Heart left ventricle (tissue), 16 donors: ENCODE results near the gene C12orf42. TPM values are rescaled to one million over a fixed set of nuclear protein-coding genes. Genes with fewer than 3 reads are reported as not detected.

Source experiments
- ATAC-seq, 4 donors: fragments of 200-7000 bp; cut with Tn5 transposase; one replicate each; pipeline ENCODE4 v1.9.1; 2020 to 2022; ENCODE audit warnings: moderate library complexity in 4 of 4, mild to moderate bottlenecking in 3 of 4, moderate number of reproducible peaks in 1 of 4
- DNase-seq, 5 donors: peaks; one replicate each; pipeline ENCODE4 v3.0.0-alpha.2; 2020
- H3K27ac ChIP-seq, 12 donors: fragments of 200-600 bp; sonication (generic) in 4 of 12; one replicate each; pipeline versions ENCODE4 v1.5.0 to v1.8.0; 2016 to 2022; ENCODE audit warnings: mild to moderate bottlenecking in 2 of 12
- H3K27me3 ChIP-seq, 9 donors: fragments of 200-600 bp; sonication (generic) in 2 of 9; one replicate each; pipeline versions ENCODE4 v1.5.1 to v1.8.0; 2016 to 2022; ENCODE audit warnings: mild to moderate bottlenecking in 3 of 9
- H3K36me3 ChIP-seq, 9 donors: fragments of 200-600 bp; sonication (generic) in 2 of 9; one replicate each; pipeline versions ENCODE4 v1.5.0 to v1.8.0; 2018 to 2022; ENCODE audit warnings: mild to moderate bottlenecking in 2 of 9
- H3K4me1 ChIP-seq, 12 donors: fragments of 200-600 bp; sonication (generic) in 4 of 12; one replicate each; pipeline versions ENCODE4 v1.5.0 to v1.8.0; 2016 to 2022; ENCODE audit warnings: mild to moderate bottlenecking in 3 of 12
- H3K4me3 ChIP-seq, 12 donors: fragments of 200-600 bp; sonication (generic) in 4 of 12; one replicate each; pipeline versions ENCODE4 v1.5.0 to v1.8.0; 2017 to 2022; ENCODE audit warnings: mild to moderate bottlenecking in 9 of 12, moderate library complexity in 4 of 12
- H3K9me3 ChIP-seq, 12 donors: fragments of 200-600 bp; sonication (generic) in 4 of 12; one replicate each; pipeline versions ENCODE4 v1.5.0 to v1.8.0; 2016 to 2022; ENCODE audit warnings: mild to moderate bottlenecking in 1 of 12
- POLR2A ChIP-seq, 2 donors: fragments of 450-650 bp; IDR thresholded peaks; one replicate each; pipeline ENCODE4 v1.6.1; 2017; ENCODE audit warnings: antibody characterized with exemption in 2 of 2, mild to moderate bottlenecking in 2 of 2, moderate library complexity in 2 of 2
- WGBS, 4 donors: extraction: QIAGEN DNeasy Blood & Tissue Kit in 2 of 4; methylation state at CpG; one replicate each; pipeline versions ENCODE4 v1.1.5 to v1.1.7; 2013 to 2018; 5-methylcytosine and 5-hydroxymethylcytosine counted together
- intact Hi-C, 10 donors: fragments of 100-400 bp; cut with DNase I; formaldehyde crosslinking; loops; one replicate each; pipeline versions ENCODE4 v1.11.1 to v1.14.2; 2022
- polyA plus RNA-seq, 2 donors: library from polyadenylated mRNA; stranded (reverse); fragments of 200-250 nt; gene quantifications; one replicate each; pipeline ENCODE4 v1.2.3, GENCODE V29; 2013
- total RNA-seq, 9 donors: library from RNA; depleted of rRNA in 2 of 9; stranded (reverse); fragments of >200 nt in 2 of 9; fragmentation: NEBNext Ultra II Directional in 3 of 9; extraction: Animal tissue kit (Norgen Biotek cat#: 25700) in 3 of 9; gene quantifications; one replicate each; pipeline versions ENCODE4 v1.1.0 to v1.2.4, GENCODE V29; 2016 to 2023
- TF ChIP-seq, protein P1 (sequence below), 12 donors: fragments of 200-600 bp; sonication (generic) in 4 of 12; IDR thresholded peaks; one replicate each; pipeline versions ENCODE4 v1.5.0 to v1.8.0; 2018 to 2022; ENCODE audit warnings: antibody characterized with exemption in 12 of 12, mild to moderate bottlenecking in 5 of 12
- donor health status: ischemic (EF 13 %, LVEDD 7.1; RV severe dilation, severe dysfunction).
- donor health status: healthy with polysubstance abuse.
- donor health status: DM: no; HTN: yes; CAD: no.
- donor health status: DM: no; HTN: no; CAD: no.
- donor health status: ischemic (EF 25% LVEDD 6.9; RV normal size, moderate dysfunction).
- donor health status: ischemic (EF 25% LVEDD 5.7; RV mildly dilated, moderate dysfunction).
- donor health status: healthy.
- donor health status: DM: yes; HTN: yes; CAD: no.
- donor health status: ischemic (EF 35%, LVEDD 5.7; RV mildly dilated, moderate dysfunction).
- donor health status: nonischemic (EF 11% LVEDD 7.7; RV severe dilation, severe dysfunction).
- donor health status: DM: yes; HTN: yes; CAD: no.
- donor health status: PGD.
- donor health status: ischemic (EF 29% LVEDD 5.4; RV normal size, mild dysfunction).
- donor health status: nonischemic (EF 23%, LVEDD 6.1; RV moderate dilation, normal function).

Gene C12orf42
- total and polyA plus RNA-seq, 11 donors, result not detected

DNA sequence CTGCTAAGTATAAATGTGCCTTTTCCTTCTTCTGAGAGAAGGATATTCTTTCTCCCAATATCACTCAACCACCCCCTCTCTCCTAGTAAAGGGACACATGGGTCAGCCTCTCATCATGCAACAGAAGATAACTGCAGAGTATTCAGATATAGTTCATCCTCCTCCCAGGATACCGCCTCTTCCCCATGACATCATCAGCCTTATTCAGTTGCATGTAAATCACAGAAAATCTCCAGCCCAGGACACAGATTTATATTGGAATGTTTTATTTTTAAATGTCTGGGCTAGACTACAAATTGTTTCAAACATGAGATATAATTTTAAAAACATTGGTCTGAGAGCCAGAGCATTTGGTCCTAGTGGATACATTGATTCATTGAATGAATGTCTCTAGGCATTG is 178.5 kb downstream of the C12orf42 start:
- Histone ChIP-seq H3K4me3 (no peak overlapping the region), H3K4me1 (no peaks in the 10 kb centered on the region), H3K27ac (no peak overlapping the region), H3K9me3 (peaks cover 0 to 10% (median 0%) of the 10 kb centered on the region in 12 donors), H3K27me3 (no peaks in the 10 kb centered on the region), H3K36me3 (no peaks in the 10 kb centered on the region)
- DNase-seq (no peak), ATAC-seq (no peak)
- TF ChIP-seq, protein P1, sequence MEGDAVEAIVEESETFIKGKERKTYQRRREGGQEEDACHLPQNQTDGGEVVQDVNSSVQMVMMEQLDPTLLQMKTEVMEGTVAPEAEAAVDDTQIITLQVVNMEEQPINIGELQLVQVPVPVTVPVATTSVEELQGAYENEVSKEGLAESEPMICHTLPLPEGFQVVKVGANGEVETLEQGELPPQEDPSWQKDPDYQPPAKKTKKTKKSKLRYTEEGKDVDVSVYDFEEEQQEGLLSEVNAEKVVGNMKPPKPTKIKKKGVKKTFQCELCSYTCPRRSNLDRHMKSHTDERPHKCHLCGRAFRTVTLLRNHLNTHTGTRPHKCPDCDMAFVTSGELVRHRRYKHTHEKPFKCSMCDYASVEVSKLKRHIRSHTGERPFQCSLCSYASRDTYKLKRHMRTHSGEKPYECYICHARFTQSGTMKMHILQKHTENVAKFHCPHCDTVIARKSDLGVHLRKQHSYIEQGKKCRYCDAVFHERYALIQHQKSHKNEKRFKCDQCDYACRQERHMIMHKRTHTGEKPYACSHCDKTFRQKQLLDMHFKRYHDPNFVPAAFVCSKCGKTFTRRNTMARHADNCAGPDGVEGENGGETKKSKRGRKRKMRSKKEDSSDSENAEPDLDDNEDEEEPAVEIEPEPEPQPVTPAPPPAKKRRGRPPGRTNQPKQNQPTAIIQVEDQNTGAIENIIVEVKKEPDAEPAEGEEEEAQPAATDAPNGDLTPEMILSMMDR (IDR thresholded peaks at IDR 0.05), result no peak
- TF ChIP-seq POLR2A (IDR thresholded peaks at IDR 0.05), result no peak
- intact Hi-C loops, result no loop called here
- WGBS, 4 donors, result 67 to 73% (median 68%) methylated on average over 1 of the region's 1 CpG

DNA sequence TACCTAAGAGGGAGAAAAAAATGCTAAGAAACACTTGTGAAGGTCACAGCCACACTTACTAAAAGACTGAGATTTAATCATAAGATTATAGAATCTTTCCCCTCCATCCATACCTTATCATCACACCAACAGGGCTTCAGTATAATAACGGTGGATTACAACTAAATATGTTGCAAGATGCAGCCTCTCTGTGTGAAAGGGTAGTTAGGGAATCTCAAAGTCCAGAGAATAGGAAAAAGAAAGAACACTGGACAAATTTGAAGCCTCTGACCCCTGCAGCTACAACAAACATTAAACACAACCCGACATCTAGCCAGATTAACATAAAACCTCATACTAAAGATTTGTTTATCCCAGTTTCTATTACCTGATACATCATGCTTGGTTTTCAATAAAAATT is 181.0 kb downstream of the C12orf42 start:
- H3K9me3 ChIP-seq, result peaks cover 0 to 10% (median 0%) of the 10 kb centered on the region in 12 donors
- H3K4me1 ChIP-seq, result no peaks in the 10 kb centered on the region
- no peaks in the 10 kb centered on the region for H3K27me3 ChIP-seq
- H3K36me3 ChIP-seq, result no peaks in the 10 kb centered on the region
- intact Hi-C loops, result no loop called here
- ATAC-seq (no peak), DNase-seq (no peak)
- TF ChIP-seq POLR2A (IDR thresholded peaks at IDR 0.05), result no peak
- TF ChIP-seq, protein P1 (IDR thresholded peaks at IDR 0.05), result no peak
- no peak overlapping the region for H3K27ac ChIP-seq
- no peak overlapping the region for H3K4me3 ChIP-seq
- 77 to 87% (median 79%) methylated on average over 2 of the region's 2 CpGs for WGBS, 4 donors

DNA sequence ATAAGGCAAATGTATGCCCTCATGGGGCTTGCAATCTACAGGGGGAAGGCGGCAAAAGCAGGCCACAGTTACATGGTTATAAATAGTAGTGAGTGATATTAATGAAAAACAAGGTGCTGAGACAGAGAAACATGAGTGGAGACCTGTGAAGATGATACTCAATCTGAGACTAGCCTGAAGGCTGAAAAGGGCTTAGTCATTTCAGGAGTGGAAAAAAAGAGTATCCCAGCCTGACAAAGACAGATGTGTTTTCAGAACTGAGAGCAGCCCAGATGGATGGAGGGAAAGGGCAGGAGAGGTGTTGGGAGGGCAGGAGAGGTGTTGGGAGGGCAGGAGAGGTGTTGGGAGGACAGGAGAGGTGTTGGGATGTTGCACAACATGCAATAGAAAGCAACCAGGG is 181.9 kb downstream of the C12orf42 start:
- WGBS, 4 donors, result 68 to 81% (median 70%) methylated on average over 1 of the region's 1 CpG
- ATAC-seq, result no peak
- Histone ChIP-seq H3K9me3 (peaks cover 0 to 10% (median 0%) of the 10 kb centered on the region in 12 donors), H3K4me3 (no peak overlapping the region), H3K27me3 (no peaks in the 10 kb centered on the region), H3K4me1 (no peaks in the 10 kb centered on the region), H3K27ac (no peak overlapping the region), H3K36me3 (no peaks in the 10 kb centered on the region)
- DNase-seq, result no peak
- intact Hi-C loops, result no loop called here
- TF ChIP-seq POLR2A (IDR thresholded peaks at IDR 0.05), result no peak
- TF ChIP-seq, protein P1 (IDR thresholded peaks at IDR 0.05), result no peak

- intact Hi-C loops, result no loop called here
- ATAC-seq, result no peak
- 81 to 90% (median 86%) methylated on average over 3 of the region's 3 CpGs for WGBS, 4 donors
- Histone ChIP-seq H3K27me3 (no peaks in the 10 kb centered on the region), H3K4me1 (no peaks in the 10 kb centered on the region), H3K9me3 (peaks cover 0 to 10% (median 0%) of the 10 kb centered on the region in 12 donors), H3K36me3 (no peaks in the 10 kb centered on the region), H3K4me3 (no peak overlapping the region), H3K27ac (no peak overlapping the region)
- TF ChIP-seq, protein P1 (IDR thresholded peaks at IDR 0.05), result no peak
- no peak for TF ChIP-seq POLR2A (IDR thresholded peaks at IDR 0.05)
- DNase-seq, result no peak
These were observed 182.9 kb downstream of the C12orf42 start for GRCh38 chr12:103312742-103313354.
